ENCODE measurements around the gene KRTAP20-3.

Gene KRTAP20-3

DNA sequence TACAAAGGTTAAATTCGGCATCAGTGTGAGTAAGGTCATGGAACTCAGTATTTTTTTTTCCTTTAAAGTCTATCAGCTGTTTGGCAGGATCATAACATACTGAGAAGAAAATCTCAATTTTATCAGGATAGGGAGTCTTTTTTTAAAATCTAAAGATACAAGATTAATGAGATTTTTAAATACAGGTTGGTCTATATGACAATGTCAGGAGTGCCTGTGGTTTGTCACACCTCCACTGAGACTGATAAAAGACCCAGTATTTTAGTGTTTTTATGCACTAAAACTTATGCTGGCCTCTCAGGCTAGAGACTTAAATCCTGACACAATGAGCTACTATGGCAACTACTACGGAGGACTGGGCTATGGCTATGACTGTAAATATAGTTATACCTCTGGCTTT is at the start of gene KRTAP20-3:
Gene KRTAP20-3, plus strand, starts transcription at position 301 of the 400 bp plus-strand sequence.
- DNase-seq, result no peak

DNA sequence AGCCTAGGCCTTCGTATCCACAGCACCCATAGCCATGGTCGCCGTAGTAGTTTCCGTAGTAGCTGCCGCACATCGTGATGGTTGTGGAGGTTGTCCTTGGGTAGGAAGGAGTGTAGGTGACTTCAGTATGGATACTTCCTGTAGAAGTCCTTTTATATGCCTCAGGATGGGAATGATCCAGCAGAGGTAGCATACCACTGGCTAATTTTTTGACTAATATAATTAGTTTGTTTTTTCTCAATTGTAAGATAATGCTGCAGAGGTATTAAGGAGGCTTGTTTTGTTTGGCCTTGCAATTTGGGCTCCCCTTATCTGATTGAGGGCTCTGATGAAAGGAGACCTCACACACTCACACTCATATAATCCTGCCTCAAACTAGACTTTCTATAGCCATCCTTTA is 43.9 kb upstream of the KRTAP20-3 start, which contains the start of gene KRTAP6-2:
Gene KRTAP6-2, minus strand, starts transcription at position 101 of the 400 bp plus-strand sequence. Its CDS starts 28 bp downstream, at position 73.
- no peak for DNase-seq

DNA sequence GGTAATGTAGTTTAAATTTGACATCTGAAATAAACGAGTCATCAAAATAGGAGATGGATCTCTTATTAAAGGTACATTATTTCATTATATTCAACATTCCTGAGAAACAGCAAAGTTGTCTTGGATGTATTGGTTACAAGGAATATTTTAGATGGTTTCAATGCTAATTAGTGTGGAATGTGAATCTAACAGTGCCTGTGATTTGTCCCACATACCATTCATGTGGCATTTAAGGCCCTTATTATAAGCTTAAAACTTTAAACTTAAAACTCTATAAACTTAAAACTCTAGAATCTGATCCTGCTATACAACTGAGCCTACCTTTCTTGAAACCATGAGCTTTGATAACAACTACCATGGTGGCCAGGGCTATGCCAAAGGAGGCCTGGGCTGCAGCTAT is 41.9 kb upstream of the KRTAP20-3 start, which contains the start of gene KRTAP22-1:
Gene KRTAP22-1, plus strand, starts transcription at position 301 of the 400 bp plus-strand sequence.
- no peak for DNase-seq

DNA sequence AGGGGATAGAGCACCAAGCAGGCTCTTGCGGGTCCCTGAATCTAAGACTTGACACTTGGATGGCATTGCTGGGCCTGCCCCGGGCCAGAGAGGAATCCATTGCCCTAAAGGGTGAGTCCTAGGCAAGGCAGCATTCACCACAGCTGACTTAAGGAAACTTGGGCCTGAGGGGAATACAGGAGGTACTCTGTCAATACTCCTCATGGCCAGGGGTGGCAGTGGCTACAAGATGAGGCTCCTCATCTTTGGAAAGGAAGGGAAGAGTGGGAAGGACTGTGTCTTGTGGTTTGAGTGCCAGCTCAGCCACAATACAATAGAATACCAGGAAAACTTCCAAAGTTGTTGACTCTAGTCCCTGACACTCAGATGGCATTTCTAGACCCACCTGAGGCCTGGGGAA is 36.7 kb upstream of the KRTAP20-3 start:
- no peak for DNase-seq

DNA sequence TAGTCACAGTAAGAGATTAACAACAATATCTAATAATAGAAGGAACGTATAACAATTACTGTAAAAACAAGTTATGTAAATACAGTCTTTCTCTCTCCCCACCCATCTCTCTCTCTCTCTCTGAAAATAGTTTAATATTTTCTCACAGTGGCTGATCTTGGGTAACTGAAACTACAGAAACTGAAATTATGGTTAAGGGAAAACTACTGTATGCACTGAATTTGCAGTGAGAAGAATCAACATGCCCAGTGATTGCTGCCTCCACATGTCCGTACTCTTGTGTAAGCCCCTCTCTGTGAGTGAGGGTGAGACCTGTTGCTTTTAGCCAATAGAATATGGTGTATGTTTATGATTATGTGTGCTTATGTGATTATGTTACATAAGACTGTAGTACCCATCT is 30.5 kb upstream of the KRTAP20-3 start:
- no peak for DNase-seq

DNA sequence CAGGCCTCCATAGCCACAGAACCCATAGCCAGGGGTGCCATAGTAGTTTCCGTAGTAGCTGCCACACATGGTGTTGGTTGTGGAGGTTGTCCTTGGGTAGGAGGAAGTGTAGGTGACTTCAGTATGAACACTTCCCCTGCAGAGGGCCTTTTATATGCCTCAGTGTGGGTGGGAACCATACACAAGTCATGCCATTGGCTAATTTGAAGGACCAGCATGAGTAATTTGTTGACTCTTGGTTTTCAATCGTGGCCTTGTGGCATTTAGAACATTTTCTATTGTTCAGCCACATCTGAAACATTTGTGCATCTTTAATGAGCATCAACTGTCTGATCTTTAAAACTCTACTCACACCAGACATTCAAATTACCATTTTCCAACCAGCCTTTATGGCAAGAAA is 28.8 kb upstream of the KRTAP20-3 start, which contains the start of gene KRTAP6-1:
Gene KRTAP6-1, minus strand, starts transcription at position 95 of the 400 bp plus-strand sequence. Its CDS starts 26 bp downstream, at position 69.
- no peak for DNase-seq

DNA sequence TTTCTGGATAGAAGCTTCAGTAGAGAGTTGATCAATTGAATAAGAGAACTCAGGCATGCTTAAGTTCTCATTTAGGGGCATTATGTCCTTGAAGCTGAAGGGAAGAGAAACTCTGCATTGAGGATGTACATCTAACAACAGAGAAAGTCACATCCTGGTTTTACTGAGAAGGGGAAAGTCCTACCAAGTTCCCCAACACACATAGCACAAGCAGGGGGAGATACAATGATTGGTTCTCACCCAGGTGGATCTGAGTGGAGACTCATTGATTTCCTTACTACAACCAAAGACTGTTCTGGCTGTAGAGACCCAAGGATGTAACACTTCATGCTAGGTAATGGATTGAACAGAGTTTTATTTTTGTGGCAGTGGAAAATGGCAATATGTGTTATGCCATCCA is 27.5 kb upstream of the KRTAP20-3 start:
- no peak for DNase-seq

DNA sequence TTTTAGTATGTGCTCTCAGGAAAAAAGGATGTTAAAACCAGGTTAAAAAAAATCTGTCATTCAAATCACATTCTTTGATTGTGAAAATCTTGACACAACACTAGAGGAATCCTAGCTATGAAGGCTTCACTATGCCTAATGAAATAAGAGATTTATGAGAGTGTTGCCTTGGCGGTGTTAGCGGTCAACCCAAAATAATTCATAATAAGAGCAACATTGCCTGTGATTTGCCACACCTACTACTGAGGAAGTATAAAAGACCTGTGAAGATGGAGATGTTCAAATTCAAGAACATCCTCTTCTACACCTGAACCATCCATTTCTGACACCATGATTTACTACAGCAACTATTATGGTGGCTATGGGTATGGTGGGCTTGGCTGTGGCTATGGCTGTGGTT is 26.5 kb upstream of the KRTAP20-3 start, which contains the start of gene KRTAP20-1:
Gene KRTAP20-1, plus strand, starts transcription at position 301 of the 400 bp plus-strand sequence. Its CDS starts 30 bp downstream, at position 331.
- DNase-seq, result no peak

DNA sequence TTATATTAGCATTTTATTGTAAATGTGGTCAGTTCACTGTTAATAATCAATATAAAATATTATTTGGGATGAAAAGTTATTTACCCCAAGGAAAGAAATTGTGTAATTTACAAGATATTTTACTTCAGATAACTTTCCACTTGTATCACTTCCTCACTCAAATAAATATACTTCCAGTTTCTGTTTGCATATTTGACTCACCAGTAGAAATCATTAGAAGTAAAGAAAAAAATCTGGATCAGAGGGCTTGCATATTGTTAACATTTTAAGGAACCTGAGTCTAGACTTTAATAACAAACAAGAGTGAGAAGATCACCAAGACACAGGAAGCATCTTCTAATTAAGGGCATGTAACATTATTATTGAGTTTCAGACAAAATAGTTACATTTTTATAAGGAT is 22.6 kb upstream of the KRTAP20-3 start:
- no peak for DNase-seq

DNA sequence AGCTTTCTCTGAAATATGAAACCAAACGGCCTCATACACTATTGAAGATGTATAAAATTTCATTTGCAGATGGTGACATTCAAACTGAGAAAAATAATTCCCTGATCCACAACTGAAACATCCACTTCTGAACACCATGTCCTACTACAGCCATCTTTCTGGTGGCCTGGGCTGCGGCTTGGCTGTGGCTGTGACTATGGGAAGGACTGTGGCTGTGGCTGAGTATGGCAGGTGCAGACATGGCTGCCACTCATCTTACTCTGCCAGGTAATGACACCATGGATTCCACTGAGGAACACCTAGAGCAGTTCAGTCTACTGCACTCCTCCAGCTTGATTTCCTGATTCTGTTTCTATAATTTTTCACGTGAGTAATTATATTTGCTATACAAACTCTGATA is 22.1 kb upstream of the KRTAP20-3 start, which contains the start of gene KRTAP20-4:
Gene KRTAP20-4, plus strand, starts transcription at position 106 of the 400 bp plus-strand sequence.
- DNase-seq, result no peak

DNA sequence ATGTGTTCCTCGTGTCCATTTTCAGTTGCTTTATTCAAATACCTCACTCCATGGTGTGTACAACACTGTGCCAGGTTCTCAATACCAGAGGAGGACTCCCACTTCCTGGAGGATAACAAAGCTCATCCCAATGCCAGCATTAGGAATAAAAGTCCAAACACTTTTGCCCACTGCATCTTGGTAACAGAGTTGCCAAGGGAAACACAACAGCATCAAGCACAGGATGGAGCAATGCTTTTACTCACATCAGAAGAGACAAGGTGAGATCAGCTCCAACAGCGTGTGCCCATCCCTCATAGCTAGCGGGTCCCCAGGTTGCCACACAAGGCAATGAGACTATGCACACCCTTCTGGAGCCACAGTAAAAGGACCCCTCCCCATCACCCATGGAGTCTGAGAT is 19.3 kb upstream of the KRTAP20-3 start:
- no peak for DNase-seq

DNA sequence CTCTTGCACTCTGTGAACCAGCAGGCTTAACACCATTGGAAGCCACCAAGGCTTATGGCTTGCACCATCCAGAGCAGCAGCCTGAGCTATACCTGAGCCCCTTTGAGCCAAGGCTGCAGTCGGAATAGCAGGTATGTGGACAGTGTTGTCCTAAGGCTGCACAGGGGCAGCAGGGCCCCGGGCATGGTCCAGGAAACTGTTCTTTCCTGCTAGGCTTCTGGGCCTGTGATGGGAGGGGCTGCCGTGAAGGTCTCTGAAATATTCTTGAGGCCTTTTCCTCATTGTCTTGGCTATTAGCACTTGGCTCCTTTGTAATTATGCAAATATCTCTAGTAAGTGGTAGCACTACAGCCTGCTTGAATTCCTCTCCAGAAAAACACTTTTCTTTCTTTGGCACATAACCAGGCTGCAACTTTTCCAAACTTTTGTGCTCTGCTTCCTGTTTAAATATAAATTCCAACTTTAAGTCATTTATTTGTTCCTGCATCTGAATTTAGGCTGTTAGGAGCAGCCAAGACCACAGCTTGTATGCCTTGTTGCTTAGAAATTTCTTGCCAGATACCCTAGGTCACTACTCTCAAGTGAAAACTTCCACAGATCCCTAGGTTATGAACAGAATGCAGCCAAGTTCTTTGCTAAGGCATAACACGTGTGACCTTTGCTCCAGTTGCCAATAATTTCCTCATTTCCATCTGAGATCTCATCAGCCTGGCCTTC is 17.1 kb upstream of the KRTAP20-3 start:
- no peak for DNase-seq

DNA sequence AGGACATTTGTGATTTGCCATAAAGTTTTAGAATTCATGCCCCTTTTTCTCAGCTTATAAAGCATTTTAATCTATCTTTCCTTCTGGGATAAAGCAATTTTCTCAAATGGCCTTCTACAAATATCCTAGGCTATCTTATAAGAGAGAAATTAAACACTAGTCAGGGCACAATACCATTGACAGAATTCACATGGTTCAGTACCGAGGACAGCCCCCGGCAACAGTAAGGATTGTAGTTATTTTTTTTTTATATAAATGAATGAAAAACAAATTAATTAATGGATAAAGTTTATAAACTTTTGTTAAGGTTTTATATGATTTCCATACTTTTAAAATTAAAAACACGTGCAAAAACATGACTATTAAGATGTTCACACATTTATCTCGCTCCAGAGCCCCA is 14.6 kb upstream of the KRTAP20-3 start:
- no peak for DNase-seq

DNA sequence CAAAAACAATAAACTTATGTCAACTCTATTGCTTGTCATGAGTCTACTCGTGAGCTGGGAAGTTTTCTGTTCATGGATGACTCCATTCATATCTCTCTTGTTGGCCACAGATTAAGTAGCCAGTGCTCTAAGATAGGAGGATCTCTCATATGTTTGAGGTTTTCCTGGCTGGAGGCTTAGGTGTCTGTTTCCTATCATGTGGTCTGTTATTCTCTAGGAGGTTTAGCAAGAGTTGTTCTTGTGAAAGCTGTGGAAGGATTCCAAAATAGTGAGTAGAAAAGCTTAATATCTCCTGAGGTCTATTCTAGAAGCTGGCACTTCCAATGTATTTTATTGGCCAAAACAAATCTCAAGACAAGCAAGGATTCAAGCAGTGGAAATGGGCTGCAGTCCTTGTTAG is 13.5 kb upstream of the KRTAP20-3 start:
- no peak for DNase-seq

DNA sequence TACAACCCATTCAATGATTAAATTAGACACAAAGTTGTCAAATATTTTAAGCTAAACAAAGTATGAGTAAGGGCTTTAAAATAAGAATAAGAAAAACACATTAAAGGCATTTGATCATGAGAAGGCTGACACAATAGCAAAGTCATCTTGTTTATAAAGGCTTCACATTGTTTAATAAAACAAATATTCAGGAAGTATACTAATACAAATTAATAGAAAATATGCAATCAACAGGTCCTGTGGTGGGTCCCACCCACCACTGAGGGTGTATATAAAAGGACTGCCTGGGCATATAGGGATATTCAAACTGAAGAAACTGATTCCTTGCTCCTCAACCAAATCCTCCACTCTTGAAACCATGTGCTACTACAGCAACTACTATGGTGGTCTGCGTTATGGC is 7.8 kb upstream of the KRTAP20-3 start, which contains the start of gene KRTAP20-2:
Gene KRTAP20-2, plus strand, starts transcription at position 301 of the 400 bp plus-strand sequence. Its CDS starts 58 bp downstream, at position 359.
- no peak for DNase-seq

DNA sequence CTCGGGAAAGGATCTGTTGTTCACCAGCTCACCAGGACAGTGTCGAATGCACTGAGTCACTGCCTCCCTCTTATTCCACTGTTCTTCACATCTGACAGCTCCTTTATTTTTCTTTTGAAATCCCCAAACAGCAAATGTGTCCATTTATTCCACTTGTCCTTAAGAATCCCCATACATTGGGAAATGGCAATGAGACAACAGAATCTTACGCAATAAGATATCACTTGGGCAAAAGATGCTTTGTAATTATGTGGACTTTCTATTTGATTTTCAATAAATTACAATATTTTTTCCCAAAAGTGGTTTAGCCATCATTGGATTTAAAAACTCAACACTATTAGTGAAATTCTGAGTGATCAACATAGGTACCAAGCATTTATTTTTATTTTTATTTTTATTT is 4.0 kb upstream of the KRTAP20-3 start:
- DNase-seq, result no peak

DNA sequence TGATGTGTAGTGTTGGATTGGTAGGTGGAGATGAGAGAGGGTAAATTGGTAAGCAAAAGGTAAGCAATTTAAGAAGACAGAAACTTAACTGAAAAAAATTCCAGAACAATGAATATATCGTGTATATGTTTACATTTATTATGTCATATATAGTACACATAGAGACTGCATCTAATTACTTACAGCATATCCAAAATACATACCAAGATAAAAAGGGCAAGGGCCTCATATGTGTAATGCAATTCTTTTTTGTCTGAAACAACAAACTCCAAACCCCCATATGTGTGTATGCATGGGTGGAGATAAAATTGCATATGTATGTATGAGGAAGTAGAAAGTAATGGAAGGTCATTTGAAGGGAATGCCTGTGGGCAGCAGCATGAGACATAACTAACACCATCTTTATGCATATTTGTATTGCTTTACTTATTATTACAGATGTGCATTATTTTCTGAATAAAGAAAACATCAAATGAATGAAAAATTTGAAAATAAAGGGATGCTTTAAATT is 4.3 kb downstream of the KRTAP20-3 start:
- no peak for DNase-seq

DNA sequence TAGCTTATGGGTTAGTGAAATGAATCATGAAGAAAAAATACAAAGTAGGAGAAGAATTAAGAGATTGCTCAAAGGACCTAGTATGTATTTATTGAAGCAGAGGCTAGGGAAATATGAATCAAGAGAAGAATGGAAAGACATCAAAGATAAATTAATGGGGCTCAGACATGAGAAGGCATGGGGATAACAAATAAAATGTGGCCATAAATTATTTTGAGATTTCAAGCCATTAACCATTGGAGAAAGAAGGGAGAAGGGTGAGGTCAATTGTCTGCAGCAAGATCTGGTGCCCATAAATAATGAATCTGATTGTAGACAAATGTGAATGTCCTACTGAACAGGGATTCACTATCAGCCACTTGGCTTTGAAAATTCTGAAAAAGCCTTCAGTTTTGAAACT is 10.2 kb downstream of the KRTAP20-3 start:
- DNase-seq, result no peak

DNA sequence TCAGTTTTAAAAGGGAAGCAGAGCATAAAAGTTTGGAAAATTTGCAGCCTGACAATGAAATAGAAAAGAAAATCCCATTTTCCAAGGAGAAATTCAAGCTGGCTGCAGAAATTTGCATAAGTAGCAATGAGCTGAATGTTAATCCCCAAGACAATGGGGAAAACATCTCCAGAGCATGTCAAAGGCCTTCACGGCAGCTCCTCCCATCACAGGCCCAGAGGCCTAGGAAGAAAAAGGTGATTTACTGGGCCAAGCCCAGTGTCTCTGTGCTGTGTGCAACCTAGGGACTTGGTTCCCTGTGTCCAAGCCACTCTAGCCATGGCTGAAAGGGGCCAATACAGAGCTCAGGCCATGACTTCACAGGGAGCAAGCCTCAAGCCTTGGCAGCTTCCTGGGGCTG is 26.1 kb downstream of the KRTAP20-3 start:
- DNase-seq, result no peak

DNA sequence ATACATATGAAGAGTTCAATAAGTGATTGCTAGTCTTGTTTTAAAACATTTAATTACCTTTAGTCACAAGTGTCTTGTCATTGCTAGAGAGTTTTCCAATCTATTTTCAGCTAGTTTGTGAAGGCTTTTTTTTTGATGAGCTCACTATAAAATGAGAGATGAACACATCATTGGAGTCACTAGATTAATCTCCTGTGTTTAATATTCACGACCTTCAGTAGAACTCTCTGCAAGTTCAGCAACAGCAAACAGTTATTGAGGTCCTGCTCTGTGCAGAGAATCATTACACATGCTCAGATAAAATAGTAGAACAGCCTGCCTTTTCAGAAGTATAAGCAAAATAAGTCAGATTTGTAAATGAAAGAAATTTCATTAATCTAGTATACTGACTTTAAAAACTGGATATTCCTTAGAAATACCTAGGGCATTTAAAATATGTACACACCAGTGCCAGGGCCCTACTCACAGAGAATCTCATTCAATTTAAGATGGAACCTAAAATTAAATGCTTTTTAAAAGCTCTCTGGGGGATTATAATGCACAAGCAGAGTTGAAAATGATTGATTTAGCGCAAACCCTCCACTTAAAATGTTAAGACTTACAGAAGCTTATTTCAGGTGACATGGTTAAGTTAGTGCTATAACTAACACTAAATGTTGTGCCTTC is 30.5 kb downstream of the KRTAP20-3 start:
- DNase-seq, result no peak

DNA sequence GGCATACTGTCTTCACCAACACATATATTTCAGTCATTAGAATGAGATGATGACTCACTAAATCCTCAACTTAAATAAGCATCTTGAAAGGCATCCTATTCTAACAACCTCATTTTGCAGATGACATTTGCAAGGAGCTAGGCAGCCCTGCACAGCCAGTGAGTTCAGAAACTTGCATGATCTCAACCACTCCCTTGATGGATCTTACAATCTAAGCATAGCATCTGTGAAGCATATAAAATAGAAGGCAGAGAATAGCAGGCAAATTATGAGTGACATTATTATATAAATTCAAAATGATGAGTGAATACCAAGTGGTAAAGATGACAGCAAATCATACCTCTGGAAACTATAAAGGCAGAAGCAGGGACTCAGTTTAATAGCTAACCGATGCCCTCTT is 31.6 kb downstream of the KRTAP20-3 start:
- DNase-seq, result no peak

DNA sequence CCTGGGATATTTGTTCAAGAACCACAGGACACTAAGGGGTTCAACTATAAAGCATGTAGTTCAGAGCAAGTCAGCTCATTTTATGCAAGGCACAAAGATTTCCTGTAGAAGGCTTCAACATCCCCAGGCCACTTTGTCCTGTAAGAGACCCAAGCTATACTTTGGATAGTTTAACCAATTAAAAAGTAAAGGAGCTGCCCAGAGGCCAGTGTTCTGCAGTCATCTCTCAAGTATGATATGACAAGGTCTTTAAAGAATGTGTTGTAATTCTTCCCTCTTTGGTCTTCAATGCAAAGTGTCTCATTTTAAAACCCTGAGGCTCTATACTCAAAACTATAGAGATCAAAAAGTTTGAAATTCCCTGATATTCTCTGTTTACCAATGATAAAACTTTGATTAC is 34.1 kb downstream of the KRTAP20-3 start:
- DNase-seq, result no peak

DNA sequence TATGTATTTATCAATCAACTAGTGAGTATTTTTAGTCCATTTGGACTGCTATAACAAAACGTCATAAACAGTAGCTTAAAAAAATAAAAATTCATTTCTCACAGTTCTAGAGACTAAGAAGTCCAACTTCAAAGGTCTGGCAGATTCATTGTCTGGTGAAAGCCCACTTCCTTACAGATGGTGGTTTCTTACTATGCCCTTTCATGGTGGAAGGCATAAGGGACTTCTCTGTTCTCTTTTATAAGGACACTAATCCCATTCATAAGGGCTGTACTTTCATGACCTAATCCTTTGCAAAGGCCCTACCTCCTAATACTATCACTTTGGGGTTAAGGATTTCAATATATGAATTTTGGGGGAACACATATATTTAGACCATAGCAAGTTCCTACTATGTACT is 37.9 kb downstream of the KRTAP20-3 start:
- DNase-seq, result no peak

DNA sequence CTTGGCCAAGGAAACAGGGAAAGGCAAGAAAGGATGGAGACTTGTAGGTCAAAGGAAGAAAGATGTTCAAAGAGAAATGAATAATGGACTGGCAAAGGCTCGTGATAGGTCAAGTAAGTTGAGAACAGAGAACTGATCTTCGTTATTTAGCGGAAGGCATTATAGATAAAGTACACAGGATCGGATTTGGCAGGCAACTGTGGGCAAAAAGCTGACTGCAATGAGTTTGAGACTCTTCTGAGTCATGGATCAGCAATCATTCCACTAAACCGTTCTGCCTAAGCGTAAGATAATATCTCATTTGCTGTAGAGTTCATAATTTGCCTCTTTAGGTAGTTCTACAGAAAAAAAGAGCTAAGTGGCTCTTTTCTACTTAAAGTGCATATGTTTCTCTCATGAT is 41.8 kb downstream of the KRTAP20-3 start:
- DNase-seq, result no peak

All from NCI-H187 treated with DMSO at 0.1 percent for 48 hours (cell line).